HCT116 (cell line): ENCODE data around the gene RPTOR. TPM values are rescaled to one million over a fixed set of nuclear protein-coding genes. Genes with fewer than 3 reads are reported as not detected.

Experiments
- ATAC-seq: fragments of 200-7000 bp; cut with Tn5 transposase; 2 replicates; pipeline ENCODE4 v1.9.1; 2020; ENCODE audit warnings: mild to moderate bottlenecking, moderate library complexity
- BruUV-seq: library from RNA; stranded (reverse); fragments of 400-500 nt; replicated peaks from 2 replicates; lab custom pipeline; 2021; lab: Mats Ljungman, UMichigan
- CTCF ChIA-PET: fragments of 300-600 bp; sonication (Branson Sonifier 250); formaldehyde crosslinking; loops from one replicate; lab custom pipeline; 2021; ENCODE audit warnings: antibody characterized with exemption; lab: Charles Lee
- POLR2A ChIA-PET: fragments of 300-600, 350-600 bp; sonication (Branson Sonifier 250); formaldehyde crosslinking; loops from one replicate; lab custom pipeline; 2021; ENCODE audit warnings: antibody characterized with exemption; lab: Charles Lee
- RAD21 ChIA-PET, 2 experiments: fragments of 300-600 bp; sonication (Branson Sonifier 250); formaldehyde crosslinking; loops; one replicate each; lab custom pipeline; 2023; ENCODE audit warnings: low total read pairs in 2 of 2; ENCODE audit not compliant: uncharacterized antibody in 2 of 2, unreplicated experiment in 2 of 2, low non-redundant PET in 1 of 2; lab: Charles Lee
- DNase-seq: peaks from one replicate; pipeline ENCODE4 v3.0.0-alpha.2; 2010; ENCODE audit warnings: low read depth, low spot score
- H2AFZ ChIP-seq: fragments of 200-600 bp; shearing (Covaris generic), sonication (generic); 2 replicates; pipeline ENCODE4 v1.6.1; 2017; ENCODE audit warnings: low read depth, mixed run types, mixed read lengths, antibody characterized with exemption, low read length; ENCODE audit not compliant: poor library complexity, severe bottlenecking
- H3K27ac ChIP-seq: 2 replicates; pipeline ENCODE4 v1.5.1; 2012; ENCODE audit warnings: low read depth, low read length
- H3K27me3 ChIP-seq: fragments of 200-600 bp; sonication (generic); 2 replicates; pipeline ENCODE4 v1.6.1; 2016; ENCODE audit warnings: mixed run types, low read length, mixed read lengths; ENCODE audit not compliant: insufficient read depth
- H3K36me3 ChIP-seq, 2 experiments: fragments of 200-500 bp in 1 of 2; fragments of 200-600 bp in 1 of 2; sonication (Bioruptor generic) in 1 of 2; sonication (generic) in 1 of 2; 2 replicates each; pipeline versions ENCODE4 v1.5.1 to v1.6.1; 2014 to 2016; ENCODE audit warnings: low read length in 2 of 2, inconsistent platforms in 1 of 2, mixed read lengths in 1 of 2, mixed run types in 1 of 2; ENCODE audit not compliant: insufficient read depth in 2 of 2, control insufficient read depth in 1 of 2
- H3K4me1 ChIP-seq, 2 experiments: fragments of 200-600 bp in 1 of 2; sonication (generic) in 1 of 2; 2 replicates each; pipeline versions ENCODE4 v1.5.1 to v1.6.1; 2012 to 2017; ENCODE audit warnings: low read length in 2 of 2, inconsistent platforms in 1 of 2, mild to moderate bottlenecking in 1 of 2, mixed read lengths in 1 of 2, mixed run types in 1 of 2, moderate library complexity in 1 of 2; ENCODE audit not compliant: insufficient read depth in 2 of 2, control insufficient read depth in 1 of 2
- H3K4me2 ChIP-seq: fragments of 200-600 bp; sonication (generic); 2 replicates; pipeline ENCODE4 v1.6.1; 2017; ENCODE audit warnings: mixed run types, low read length, mixed read lengths
- H3K4me3 ChIP-seq, 2 experiments: fragments of 200-600 bp in 1 of 2; sonication (generic) in 1 of 2; replicated peaks in 1 of 2; 2 replicates each; pipeline ENCODE4 v1.5.1; 2011 to 2016; ENCODE audit warnings: low read length in 2 of 2, control low read depth in 1 of 2, low read depth in 1 of 2, mild to moderate bottlenecking in 1 of 2, mixed read lengths in 1 of 2, mixed run types in 1 of 2
- H3K79me2 ChIP-seq: fragments of 200-600 bp; sonication (generic); 2 replicates; pipeline ENCODE4 v1.6.1; 2017; ENCODE audit warnings: mild to moderate bottlenecking, mixed run types, low read length, moderate library complexity, mixed read lengths; ENCODE audit not compliant: insufficient read depth
- H3K9ac ChIP-seq: fragments of 200-600 bp; sonication (generic); 2 replicates; pipeline ENCODE4 v1.6.1; 2016; ENCODE audit warnings: low read length, mixed read lengths
- H3K9me2 ChIP-seq: fragments of 200-600 bp; sonication (generic), shearing (Covaris generic); 2 replicates; pipeline ENCODE4 v1.6.1; 2017; ENCODE audit warnings: mixed run types, mild to moderate bottlenecking, moderate library complexity; ENCODE audit not compliant: insufficient read depth
- H3K9me3 ChIP-seq, 2 experiments: fragments of 200-500 bp in 1 of 2; fragments of 200-600 bp in 1 of 2; sonication (Bioruptor generic) in 1 of 2; sonication (generic) in 1 of 2; 2 replicates each; pipeline ENCODE4 v1.6.1; 2014 to 2017; ENCODE audit warnings: low read length in 2 of 2, mixed read lengths in 2 of 2, inconsistent platforms in 1 of 2, low read depth in 1 of 2, mild to moderate bottlenecking in 1 of 2, mixed run types in 1 of 2, moderate library complexity in 1 of 2; ENCODE audit not compliant: control insufficient read depth in 1 of 2, insufficient read depth in 1 of 2
- H4K20me1 ChIP-seq: fragments of 200-600 bp; sonication (generic), shearing (Covaris generic); 2 replicates; pipeline ENCODE4 v1.6.1; 2017; ENCODE audit warnings: mixed run types, mild to moderate bottlenecking, moderate library complexity; ENCODE audit not compliant: insufficient read depth
- CBX3 ChIP-seq: IDR thresholded peaks from 2 replicates; pipeline ENCODE4 v1.6.1; 2012; ENCODE audit warnings: low read depth
- CEBPB ChIP-seq: IDR thresholded peaks from 2 replicates; pipeline ENCODE4 v1.6.1; 2012; ENCODE audit warnings: low read depth
- EGR1 ChIP-seq: IDR thresholded peaks from 2 replicates; pipeline ENCODE4 v1.6.1; 2012; ENCODE audit warnings: low read depth
- ELF1 ChIP-seq: IDR thresholded peaks from 2 replicates; pipeline ENCODE4 v1.6.1; 2012; ENCODE audit warnings: low read depth, borderline replicate concordance
- EZH2 ChIP-seq: fragments of 200-600 bp; sonication (generic); IDR thresholded peaks from 2 replicates; pipeline ENCODE4 v1.6.1; 2017; ENCODE audit warnings: antibody characterized with exemption, mixed run types
- FOSL1 ChIP-seq: IDR thresholded peaks from 2 replicates; pipeline ENCODE4 v1.6.1; 2012; ENCODE audit warnings: low read depth
- POLR2A ChIP-seq: IDR thresholded peaks from 2 replicates; pipeline ENCODE4 v1.7.0; 2011; ENCODE audit warnings: borderline replicate concordance; ENCODE audit not compliant: insufficient read depth, insufficient read length; ENCODE audit errors: extremely low read depth
- SIN3A ChIP-seq: IDR thresholded peaks from 2 replicates; pipeline ENCODE4 v1.6.1; 2012; ENCODE audit warnings: low read depth
- TCF7L2 ChIP-seq: IDR thresholded peaks from 2 replicates; pipeline ENCODE4 v1.7.0; 2011; ENCODE audit warnings: borderline replicate concordance, inconsistent platforms; ENCODE audit not compliant: insufficient read depth, insufficient read length; ENCODE audit errors: extremely low read depth
- YY1 ChIP-seq: IDR thresholded peaks from 2 replicates; pipeline ENCODE4 v1.6.1; 2011; ENCODE audit warnings: low read length, low read depth, moderate library complexity, mild to moderate bottlenecking; ENCODE audit not compliant: insufficient replicate concordance; ENCODE audit errors: extremely low read depth
- ZNF274 ChIP-seq: fragments of 200-500 bp; sonication (Bioruptor generic); IDR thresholded peaks from 2 replicates; pipeline ENCODE4 v1.6.1; 2014; ENCODE audit warnings: mild to moderate bottlenecking, low read depth, low read length, inconsistent platforms
- intact Hi-C: fragments of 100-400 bp; cut with micrococcal nuclease; formaldehyde crosslinking; loops from 2 replicates; pipeline ENCODE4 v1.10.0; 2022
- total RNA-seq: library from RNA; stranded (reverse); gene quantifications from one replicate; pipeline ENCODE4 v1.2.1, GENCODE V29; 2021; ENCODE audit not compliant: unreplicated experiment
- TF ChIP-seq, protein P1 (sequence below): IDR thresholded peaks from 2 replicates; pipeline ENCODE4 v1.6.1; 2011; ENCODE audit warnings: mild to moderate bottlenecking, low read length, moderate library complexity; ENCODE audit not compliant: insufficient replicate concordance; ENCODE audit errors: extremely low read depth
- TF ChIP-seq, protein P2 (sequence below): IDR thresholded peaks from 2 replicates; pipeline ENCODE4 v1.6.1; 2012
- TF ChIP-seq, protein P3 (sequence below): IDR thresholded peaks from 2 replicates; pipeline ENCODE4 v1.6.1; 2012

Gene RPTOR
- total RNA-seq, 1 experiment from 2014 or later: 69.5 TPM

DNA sequence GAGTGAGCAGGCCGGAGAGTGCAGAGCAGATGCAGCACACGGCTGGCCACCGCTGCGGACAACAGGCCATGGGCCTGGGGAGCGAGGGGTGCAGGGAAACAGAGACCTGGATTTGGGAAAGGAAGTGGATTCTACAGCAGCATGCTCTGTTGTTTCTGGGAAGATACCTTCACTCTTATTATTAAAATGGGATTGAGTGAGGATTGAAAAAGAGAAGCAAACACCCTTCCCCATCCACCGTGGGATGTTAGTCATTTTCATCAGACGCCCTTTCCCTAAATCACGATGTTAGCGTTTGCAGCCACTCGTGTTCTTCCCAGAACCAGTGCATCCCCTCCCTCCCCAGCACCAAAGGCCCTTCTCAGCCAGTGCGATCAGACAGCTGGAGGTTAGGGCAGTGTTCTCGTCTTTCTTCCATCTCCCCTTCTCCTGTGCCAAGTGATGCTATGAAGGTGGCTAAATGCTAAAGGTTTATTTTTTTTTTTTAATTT, 250.5 kb downstream of the RPTOR start:
- Histone ChIP-seq H3K9ac (no peak overlapping the region), H3K4me3 (no peak overlapping the region), H3K27ac (no peak overlapping the region), H3K4me1 (peaks cover 27 to 46% of the 10 kb centered on the region in 2 experiments), H3K36me3 (0 out of 4 replicates have a peak, but pooled peaks cover 0 to 4% of the 10 kb centered on the region in 2 experiments), H3K79me2 (no peaks in the 10 kb centered on the region; the same call in 1 of the 2 replicates), H3K27me3 (no peaks in the 10 kb centered on the region), H3K9me3 (no peaks in the 10 kb centered on the region), H3K9me2 (no peaks in the 10 kb centered on the region), H4K20me1 (no peaks in the 10 kb centered on the region), H3K4me2 (no peak overlapping the region), H2AFZ (no peak overlapping the region)
- CTCF ChIA-PET: no interaction called here
- RAD21 ChIA-PET: no interaction called here
- no peak for DNase-seq
- no TSS peak for BruUV-seq
- ATAC-seq: no peak
- TF ChIP-seq CEBPB (no peak), YY1 (no peak), POLR2A (no peak), ELF1 (no peak), SIN3A (no peak), FOSL1 (no peak)
- TF ChIP-seq, protein P1, sequence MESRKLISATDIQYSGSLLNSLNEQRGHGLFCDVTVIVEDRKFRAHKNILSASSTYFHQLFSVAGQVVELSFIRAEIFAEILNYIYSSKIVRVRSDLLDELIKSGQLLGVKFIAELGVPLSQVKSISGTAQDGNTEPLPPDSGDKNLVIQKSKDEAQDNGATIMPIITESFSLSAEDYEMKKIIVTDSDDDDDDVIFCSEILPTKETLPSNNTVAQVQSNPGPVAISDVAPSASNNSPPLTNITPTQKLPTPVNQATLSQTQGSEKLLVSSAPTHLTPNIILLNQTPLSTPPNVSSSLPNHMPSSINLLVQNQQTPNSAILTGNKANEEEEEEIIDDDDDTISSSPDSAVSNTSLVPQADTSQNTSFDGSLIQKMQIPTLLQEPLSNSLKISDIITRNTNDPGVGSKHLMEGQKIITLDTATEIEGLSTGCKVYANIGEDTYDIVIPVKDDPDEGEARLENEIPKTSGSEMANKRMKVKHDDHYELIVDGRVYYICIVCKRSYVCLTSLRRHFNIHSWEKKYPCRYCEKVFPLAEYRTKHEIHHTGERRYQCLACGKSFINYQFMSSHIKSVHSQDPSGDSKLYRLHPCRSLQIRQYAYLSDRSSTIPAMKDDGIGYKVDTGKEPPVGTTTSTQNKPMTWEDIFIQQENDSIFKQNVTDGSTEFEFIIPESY: no peak
- POLR2A ChIA-PET: no interaction called here
- intact Hi-C loops: no loop called here

DNA sequence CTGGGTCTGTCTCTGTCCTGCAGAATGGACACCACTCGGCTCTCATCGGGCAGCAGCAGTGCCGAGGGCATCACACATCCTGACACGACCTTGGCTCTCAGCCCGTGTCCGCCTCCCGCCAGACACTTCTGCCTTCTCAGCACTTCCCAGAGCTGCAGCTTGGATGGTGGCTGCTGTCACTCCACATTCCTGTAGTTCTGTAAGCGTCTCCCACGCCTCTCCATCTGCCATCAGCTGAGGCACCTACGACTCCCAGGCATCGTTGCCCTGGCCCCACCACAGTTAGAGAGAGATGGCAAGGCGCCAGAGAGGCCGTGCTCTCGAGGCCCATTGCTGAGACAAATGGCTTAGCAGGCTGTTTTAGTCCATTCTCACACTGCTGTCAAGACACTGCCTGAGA, 251.1 kb downstream of the RPTOR start:
- DNase-seq (no peak), ATAC-seq (no peak)
- no peak overlapping the region for H3K4me2 ChIP-seq
- POLR2A ChIA-PET: no interaction called here
- no peak overlapping the region for H3K27ac ChIP-seq
- H3K79me2 ChIP-seq: no peaks in the 10 kb centered on the region; the same call in 1 of the 2 replicates
- H4K20me1 ChIP-seq: no peaks in the 10 kb centered on the region
- RAD21 ChIA-PET: no interaction called here
- no peak overlapping the region for H3K4me3 ChIP-seq
- no peak for TF ChIP-seq EZH2
- no peak for TF ChIP-seq CBX3
- TF ChIP-seq CEBPB: no peak
- TF ChIP-seq EGR1: no peak
- no peak for TF ChIP-seq TCF7L2
- no peak for TF ChIP-seq ZNF274
- TF ChIP-seq FOSL1: no peak
- no peak for TF ChIP-seq SIN3A
- TF ChIP-seq, protein P2, sequence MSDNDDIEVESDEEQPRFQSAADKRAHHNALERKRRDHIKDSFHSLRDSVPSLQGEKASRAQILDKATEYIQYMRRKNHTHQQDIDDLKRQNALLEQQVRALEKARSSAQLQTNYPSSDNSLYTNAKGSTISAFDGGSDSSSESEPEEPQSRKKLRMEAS: no peak
- TF ChIP-seq, protein P3, sequence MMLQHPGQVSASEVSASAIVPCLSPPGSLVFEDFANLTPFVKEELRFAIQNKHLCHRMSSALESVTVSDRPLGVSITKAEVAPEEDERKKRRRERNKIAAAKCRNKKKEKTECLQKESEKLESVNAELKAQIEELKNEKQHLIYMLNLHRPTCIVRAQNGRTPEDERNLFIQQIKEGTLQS: no peak
- H3K4me1 ChIP-seq: peaks cover 21 to 40% of the 10 kb centered on the region in 2 experiments
- intact Hi-C loops: no loop called here
- no TSS peak for BruUV-seq
- no peak overlapping the region for H3K9ac ChIP-seq
- H2AFZ ChIP-seq: no peak overlapping the region
- no peaks in the 10 kb centered on the region for H3K9me2 ChIP-seq
- CTCF ChIA-PET: no interaction called here
- 0 out of 4 replicates have a peak, but pooled peaks cover 0 to 4% of the 10 kb centered on the region in 2 experiments for H3K36me3 ChIP-seq
- H3K27me3 ChIP-seq: no peaks in the 10 kb centered on the region
- no peaks in the 10 kb centered on the region for H3K9me3 ChIP-seq
